Calu3 (cell line): Measurements from ENCODE around the gene NTPCR. TPM values are rescaled to one million over a fixed set of nuclear protein-coding genes. Genes with fewer than 3 reads are reported as not detected.

Experiments used
- BruUV-seq: library from RNA; stranded (reverse); fragments of 400-500 nt; replicated peaks from 2 replicates; lab custom pipeline; 2021; lab: Mats Ljungman, UMichigan
- CTCF ChIA-PET: fragments of 300-600 bp; sonication (Branson Sonifier 250); formaldehyde crosslinking; loops from one replicate; lab custom pipeline; 2022; ENCODE audit warnings: antibody characterized with exemption; lab: Charles Lee
- DNase-seq: peaks from one replicate; pipeline ENCODE4 v3.0.0; 2022
- H3K27ac Mint-ChIP-seq: one replicate; pipeline ENCODE4 v1.8.0; 2022; ENCODE audit warnings: mixed read lengths; ENCODE audit not compliant: unreplicated experiment
- H3K27me3 Mint-ChIP-seq: one replicate; pipeline ENCODE4 v1.8.0; 2022; ENCODE audit warnings: mixed read lengths; ENCODE audit not compliant: unreplicated experiment
- H3K36me3 Mint-ChIP-seq: one replicate; pipeline ENCODE4 v1.8.0; 2022; ENCODE audit warnings: mild to moderate bottlenecking, moderate library complexity, mixed read lengths; ENCODE audit not compliant: insufficient read depth, unreplicated experiment
- H3K4me1 Mint-ChIP-seq: one replicate; pipeline ENCODE4 v1.8.0; 2022; ENCODE audit warnings: mild to moderate bottlenecking, low read depth, mixed read lengths; ENCODE audit not compliant: unreplicated experiment
- H3K4me3 Mint-ChIP-seq: one replicate; pipeline ENCODE4 v1.8.0; 2022; ENCODE audit warnings: mild to moderate bottlenecking, low read depth, moderate library complexity, mixed read lengths; ENCODE audit not compliant: unreplicated experiment
- H3K9me3 Mint-ChIP-seq: one replicate; pipeline ENCODE4 v1.8.0; 2022; ENCODE audit warnings: low read depth, mixed read lengths; ENCODE audit not compliant: unreplicated experiment
- CTCF ChIP-seq: fragments of 200-600 bp; IDR thresholded peaks from one replicate; pipeline ENCODE4 v1.8.0; 2022; ENCODE audit warnings: antibody characterized with exemption; ENCODE audit not compliant: unreplicated experiment
- intact Hi-C: fragments of 100-400 bp; cut with micrococcal nuclease; formaldehyde crosslinking; loops from one replicate; pipeline ENCODE4 v1.10.0; 2022; ENCODE audit not compliant: unreplicated experiment
- total RNA-seq: library from RNA; stranded (reverse); gene quantifications from 2 replicates; pipeline ENCODE4 v1.2.3, GENCODE V29; 2022

Gene NTPCR
- total RNA-seq, 1 experiment from 2014 or later, result 39.2 TPM

DNA sequence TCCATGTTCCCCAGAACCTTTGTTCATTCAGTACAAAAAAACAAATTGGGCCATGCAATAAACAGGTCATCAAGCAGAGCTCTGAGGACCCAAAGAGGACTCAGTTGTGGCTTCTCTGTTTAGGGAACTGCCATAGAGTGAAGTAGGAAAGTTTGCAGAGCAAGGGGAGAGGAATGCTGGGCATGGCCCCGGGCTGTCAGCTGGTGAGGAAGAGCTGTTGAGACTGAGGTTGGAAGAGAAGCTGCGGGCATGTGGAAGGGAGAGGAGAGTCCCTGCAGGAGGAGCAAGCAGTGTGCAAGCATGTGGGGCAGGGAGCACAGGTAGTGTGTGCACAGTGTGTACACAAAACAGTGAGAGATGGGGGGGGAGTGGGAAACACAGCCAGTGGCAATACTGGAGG is 71.8 kb downstream of the NTPCR start:
- Mint-ChIP-seq H3K9me3 (no peaks in the 10 kb centered on the region), H3K4me1 (peaks cover 15% of the 10 kb centered on the region), H3K27ac (no peak overlapping the region), H3K27me3 (no peaks in the 10 kb centered on the region), H3K36me3 (peaks cover 5% of the 10 kb centered on the region), H3K4me3 (no peak overlapping the region)
- BruUV-seq, result no TSS peak
- no peak for DNase-seq
- TF ChIP-seq CTCF, result no peak
- intact Hi-C loops, result no loop called here
- CTCF ChIA-PET, result no interaction called here

- Mint-ChIP-seq H3K4me1 (peaks cover 15% of the 10 kb centered on the region), H3K36me3 (peaks cover 5% of the 10 kb centered on the region), H3K27ac (no peak overlapping the region), H3K4me3 (no peak overlapping the region), H3K27me3 (no peaks in the 10 kb centered on the region), H3K9me3 (no peaks in the 10 kb centered on the region)
- CTCF ChIA-PET, result interaction anchor here (1.0 to 1.1 kb wide), 2 partner anchors 10 to 397 kb away, joined by 3 read pairs; no protein-coding TSS in a partner anchor
- BruUV-seq, result no TSS peak
- no peak for DNase-seq
- intact Hi-C loops, result no loop called here
- TF ChIP-seq CTCF, result no peak
Measured at GRCh38 chr1:233024199-233024598, 73.8 kb downstream of the NTPCR start.

DNA sequence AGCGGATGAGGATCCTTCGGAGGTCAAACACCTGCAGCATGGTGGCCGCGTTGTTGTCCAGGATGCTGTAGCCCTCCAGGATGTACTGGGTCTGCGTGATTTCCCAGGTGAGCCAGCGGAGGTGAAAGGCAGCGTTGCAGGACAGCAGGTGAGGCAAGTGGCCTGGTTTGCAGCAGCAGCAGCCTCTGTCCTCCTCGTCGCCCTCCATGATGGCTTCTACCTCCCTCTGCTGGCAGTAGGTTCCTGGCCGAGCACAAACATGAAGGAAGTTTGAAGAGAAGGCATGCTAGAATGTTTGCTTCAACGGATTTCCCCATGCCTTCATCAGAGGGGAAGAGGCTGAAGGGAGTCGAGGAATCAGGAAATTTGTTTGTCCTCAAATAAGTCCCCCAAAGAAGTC is 74.7 kb downstream of the NTPCR start:
- CTCF ChIA-PET, result interaction anchor here (1.1 kb wide), 1 partner anchor 397 kb away, joined by 3 read pairs; no protein-coding TSS in a partner anchor
- TF ChIP-seq CTCF, result no peak
- Mint-ChIP-seq H3K36me3 (peaks cover 5% of the 10 kb centered on the region), H3K9me3 (no peaks in the 10 kb centered on the region), H3K4me3 (no peak overlapping the region), H3K4me1 (peaks cover 15% of the 10 kb centered on the region), H3K27ac (no peak overlapping the region), H3K27me3 (no peaks in the 10 kb centered on the region)
- peak; percentile 28 for DNase-seq
- intact Hi-C loops, result loop anchor here (5.0 kb wide), 1 partner anchor 393 kb away; the partner anchor contains the start of gene SIPA1L2
- no TSS peak for BruUV-seq

DNA sequence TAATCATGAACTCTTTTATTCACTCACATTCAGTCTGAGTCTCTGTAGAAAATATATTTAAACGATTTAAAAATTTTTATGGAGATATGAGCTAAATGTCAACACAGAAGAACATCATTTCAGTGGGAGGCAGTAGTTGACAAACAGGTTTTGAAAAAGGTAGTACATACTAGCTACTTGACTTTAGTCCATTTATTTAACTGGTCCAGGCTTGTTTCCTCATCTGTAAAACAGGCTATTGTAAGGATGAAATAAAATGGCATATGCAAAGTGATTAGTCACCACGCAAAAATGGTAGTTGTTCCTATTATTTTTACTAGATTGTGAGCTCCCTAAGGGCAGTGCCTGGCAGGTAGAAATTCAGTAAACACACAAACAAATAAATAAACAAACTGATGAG is 75.2 kb downstream of the NTPCR start:
- H3K4me3 Mint-ChIP-seq, result no peak overlapping the region
- no peak for TF ChIP-seq CTCF
- H3K27me3 Mint-ChIP-seq, result no peaks in the 10 kb centered on the region
- H3K27ac Mint-ChIP-seq, result no peak overlapping the region
- H3K4me1 Mint-ChIP-seq, result peaks cover 15% of the 10 kb centered on the region
- no peaks in the 10 kb centered on the region for H3K9me3 Mint-ChIP-seq
- intact Hi-C loops, result loop anchor here (5.0 kb wide), 1 partner anchor 393 kb away; the partner anchor contains the start of gene SIPA1L2
- H3K36me3 Mint-ChIP-seq, result peaks cover 5% of the 10 kb centered on the region
- CTCF ChIA-PET, result no interaction called here
- no TSS peak for BruUV-seq
- no peak for DNase-seq
